ENCODE measurements around the gene ABCA2.

- TF ChIP-seq CTCF (IDR thresholded peaks at IDR 0.05) (no peak), POLR2A (IDR thresholded peaks at IDR 0.05) (no peak)
Measured at GRCh38 chr9:137044502-137045177, 16.6 kb upstream of the ABCA2 start.
